Measurements from ENCODE around the gene ADGRV1.
"Not testable (repeated sequence)": the region's sequence is repeated elsewhere in the genome, so short reads cannot be mapped to it uniquely, and the experiment has no call there.

The ADGRV1 gene

DNA sequence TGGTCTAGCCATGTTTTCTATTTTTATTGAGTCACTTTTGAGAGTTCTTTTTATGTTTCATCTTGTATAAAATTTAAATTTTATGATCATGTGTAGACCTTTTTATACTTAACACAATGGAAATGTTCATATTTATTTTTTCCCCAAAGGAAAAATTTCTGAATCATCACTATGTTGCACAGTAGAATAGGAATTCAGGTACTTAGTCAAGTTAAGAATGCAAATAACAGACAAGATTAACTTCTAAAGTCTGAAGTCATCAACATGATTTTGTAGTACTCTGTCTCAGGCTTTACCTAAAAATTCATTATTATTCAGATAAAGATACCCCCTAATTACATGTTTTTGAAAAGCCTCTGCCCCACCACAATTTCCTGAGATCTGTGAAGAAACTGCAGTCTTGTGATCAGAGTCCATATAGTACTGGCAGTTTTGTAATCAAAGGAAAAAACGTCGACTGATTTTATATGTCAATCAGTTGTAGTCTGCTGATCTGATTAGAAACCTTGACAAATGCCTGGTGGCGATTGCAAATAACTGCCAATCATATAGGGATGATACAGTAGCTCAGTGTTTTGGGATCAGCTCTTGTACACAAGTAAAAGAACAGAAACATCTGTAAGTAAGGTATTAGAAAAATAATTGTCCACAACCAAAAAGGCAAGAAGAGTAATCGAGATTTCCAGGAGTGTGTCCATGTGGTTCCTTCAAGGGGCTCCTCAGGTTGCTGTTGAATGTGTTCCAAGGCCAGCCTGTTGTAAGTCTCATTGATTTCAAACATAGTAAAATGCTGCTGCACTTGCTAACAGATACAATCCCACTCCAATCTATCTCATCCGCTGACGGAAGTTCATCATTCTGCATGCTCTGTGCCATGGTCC is 472.2 kb downstream of the ADGRV1 start:
- DNase-seq (ENCODE audit: low read depth in 2 of 2), result no peak

- DNase-seq (ENCODE audit: low read depth in 2 of 2), result no peak
These were observed 472.8 kb downstream of the ADGRV1 start for GRCh38 chr5:91031402-91031752.

- DNase-seq (ENCODE audit: low read depth in 2 of 2), result no peak
These were observed 473.5 kb downstream of the ADGRV1 start for GRCh38 chr5:91032125-91032524.

- DNase-seq (ENCODE audit: low read depth in 2 of 2), result no peak
These were observed 474.8 kb downstream of the ADGRV1 start for GRCh38 chr5:91033370-91033769.

DNA sequence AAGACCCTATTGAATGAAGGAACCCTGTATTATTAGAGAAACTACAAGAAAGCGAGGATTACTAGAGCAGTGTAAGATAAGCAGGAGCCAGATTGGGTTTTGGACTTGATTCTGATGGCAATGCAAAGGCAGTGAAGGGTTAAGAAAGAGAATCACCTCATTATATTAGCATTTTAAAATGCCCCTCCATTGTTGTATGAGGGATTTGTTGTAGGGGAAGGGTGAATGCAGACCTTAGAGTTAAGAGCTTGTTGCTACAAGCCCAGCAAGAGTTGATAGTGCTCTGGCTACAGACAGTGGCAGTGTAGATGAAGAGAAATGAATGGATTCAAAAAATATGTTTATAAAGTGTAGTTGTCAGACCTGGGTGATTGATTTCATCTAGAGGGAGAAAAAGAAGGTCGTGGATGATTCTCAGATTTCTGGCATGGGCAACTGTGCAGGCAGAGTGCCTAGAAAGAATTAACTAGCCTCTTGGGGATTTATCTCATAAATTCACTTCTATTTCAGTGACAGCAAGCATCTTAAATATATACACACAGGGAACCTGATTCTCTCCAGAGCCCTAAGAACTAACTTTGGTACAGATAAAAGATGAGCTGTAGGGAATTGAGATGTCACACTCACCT is 479.7 kb downstream of the ADGRV1 start:
- DNase-seq (ENCODE audit: low read depth in 2 of 2), result no peak

- not testable (repeated sequence) for DNase-seq (ENCODE audit: low read depth in 2 of 2)
These were observed 482.5 kb downstream of the ADGRV1 start for GRCh38 chr5:91041132-91041531.

GRCh38 chr5:91042247-91042935 is 483.8 kb downstream of the ADGRV1 start:
- DNase-seq (ENCODE audit: low read depth in 2 of 2), result no peak

DNA sequence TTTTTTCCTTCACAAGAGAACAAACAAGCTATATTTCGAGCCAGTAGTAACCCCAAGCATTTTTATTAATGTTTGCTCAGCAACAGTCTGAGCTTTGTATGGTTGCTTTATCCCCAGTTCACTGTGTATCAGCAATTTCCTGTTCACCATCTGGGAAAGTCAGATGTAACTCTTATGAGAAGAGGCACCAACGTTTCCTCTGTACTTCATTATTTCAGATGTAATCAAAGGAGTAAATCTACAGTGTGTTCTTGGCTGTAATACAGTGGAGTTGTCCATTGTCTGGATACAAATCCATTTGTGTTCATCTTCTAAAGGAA is 484.3 kb downstream of the ADGRV1 start:
- no peak for DNase-seq (ENCODE audit: low read depth in 2 of 2)

GRCh38 chr5:91048073-91048472 is 489.5 kb downstream of the ADGRV1 start:
- DNase-seq (ENCODE audit: low read depth in 2 of 2), result no peak

GRCh38 chr5:91049112-91049511 is 490.5 kb downstream of the ADGRV1 start:
- no peak for DNase-seq (ENCODE audit: low read depth in 2 of 2)

GRCh38 chr5:91049800-91050199 is 491.2 kb downstream of the ADGRV1 start:
- no peak for DNase-seq (ENCODE audit: low read depth in 2 of 2)

DNA sequence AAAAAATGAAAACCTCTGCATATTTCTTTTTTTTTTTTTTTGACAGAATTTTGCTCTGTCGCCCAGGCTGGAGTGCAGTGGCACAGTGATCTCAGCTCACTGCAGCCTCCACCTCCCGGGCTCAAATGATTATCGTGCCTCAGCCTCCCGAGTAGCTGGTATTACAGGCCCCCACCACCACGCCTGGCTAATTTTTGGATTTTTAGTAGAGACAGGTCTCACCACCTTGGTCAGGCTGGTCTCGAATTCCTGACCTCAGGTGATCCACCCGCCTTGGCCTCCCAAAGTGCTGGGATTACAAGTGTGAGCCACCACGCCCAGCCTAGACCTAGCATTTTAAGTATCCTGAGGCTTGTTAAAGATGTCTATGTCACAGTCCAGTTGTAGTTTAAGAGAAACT is 493.8 kb downstream of the ADGRV1 start:
- DNase-seq (ENCODE audit: low read depth in 2 of 2), result not testable (repeated sequence)

DNA sequence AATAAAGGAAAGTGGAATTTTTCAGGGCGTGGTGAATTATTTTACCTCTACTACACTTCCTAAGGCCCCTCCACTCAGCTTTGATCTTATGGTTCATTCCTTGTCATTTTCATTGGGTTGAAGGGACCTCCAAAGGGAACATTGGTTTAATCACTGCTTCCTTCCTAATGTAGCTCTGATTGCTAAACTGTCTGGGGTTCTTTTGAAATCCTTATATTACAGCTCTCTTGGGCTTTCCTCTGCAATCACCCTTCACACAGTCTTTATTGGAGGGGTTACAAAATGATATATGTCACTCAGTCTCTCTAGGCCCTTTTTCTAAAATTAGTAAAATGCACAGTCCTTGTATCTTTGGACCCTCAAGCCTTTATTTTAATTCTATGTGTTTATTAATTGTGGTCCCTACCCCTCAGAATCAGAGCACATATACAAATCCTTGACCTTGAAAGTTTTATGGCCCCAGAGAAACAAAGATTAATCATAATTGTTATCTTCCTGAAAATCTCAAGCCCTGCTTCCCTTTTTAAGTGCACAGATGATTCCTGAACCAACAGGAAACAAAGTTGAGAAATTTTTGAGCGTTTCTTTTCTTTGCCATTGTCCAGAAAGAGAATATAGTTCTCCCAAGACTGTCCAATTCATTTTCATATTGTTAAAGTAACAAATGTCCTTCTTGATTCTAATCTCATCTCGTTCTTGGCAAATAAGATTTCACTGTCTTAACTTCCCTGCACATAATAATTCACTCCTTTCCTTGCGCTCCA is 494.6 kb downstream of the ADGRV1 start:
- no peak for DNase-seq (ENCODE audit: low read depth in 2 of 2)

DNA sequence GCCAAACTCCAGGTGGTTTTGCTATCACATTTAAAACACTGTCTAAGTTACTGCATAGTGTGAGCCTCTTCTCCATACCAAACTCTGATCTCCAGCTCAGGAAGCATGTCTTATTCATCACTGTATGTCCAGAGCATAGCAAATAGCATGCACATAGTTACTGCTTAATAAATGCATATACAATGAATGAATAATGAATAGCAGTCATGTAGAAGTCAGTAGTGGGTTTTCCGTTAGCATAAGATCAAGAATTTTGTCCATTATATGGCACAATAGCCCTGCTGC is 495.1 kb downstream of the ADGRV1 start:
- DNase-seq (ENCODE audit: low read depth in 2 of 2), result no peak

- DNase-seq (ENCODE audit: low read depth in 2 of 2), result no peak
These were observed 499.6 kb downstream of the ADGRV1 start for GRCh38 chr5:91058155-91058554.

- no peak for DNase-seq (ENCODE audit: low read depth in 2 of 2)
These were observed 500.0 kb downstream of the ADGRV1 start for GRCh38 chr5:91058575-91058974.

GRCh38 chr5:91059409-91059808 is 500.8 kb downstream of the ADGRV1 start:
- DNase-seq (ENCODE audit: low read depth in 2 of 2), result no peak

DNA sequence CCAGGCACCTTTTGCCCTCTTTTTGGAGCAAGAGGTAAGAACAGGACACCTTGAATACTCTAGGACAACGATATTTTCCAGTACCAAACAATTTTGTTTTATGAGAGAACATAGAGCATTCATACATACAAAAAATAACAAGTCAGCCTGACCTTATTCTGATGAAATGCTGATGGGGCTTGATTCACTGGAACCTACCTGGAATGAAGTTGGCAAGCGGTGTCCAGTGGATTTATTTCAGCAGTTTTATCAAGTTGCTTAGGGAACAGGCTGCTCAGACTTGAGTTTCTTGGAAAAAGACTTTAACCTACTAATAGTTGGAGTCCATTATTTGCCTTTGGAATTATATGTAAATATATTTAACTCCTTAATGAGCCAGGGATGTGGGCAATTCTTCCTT is 502.5 kb downstream of the ADGRV1 start:
- DNase-seq (ENCODE audit: low read depth in 2 of 2), result no peak

DNA sequence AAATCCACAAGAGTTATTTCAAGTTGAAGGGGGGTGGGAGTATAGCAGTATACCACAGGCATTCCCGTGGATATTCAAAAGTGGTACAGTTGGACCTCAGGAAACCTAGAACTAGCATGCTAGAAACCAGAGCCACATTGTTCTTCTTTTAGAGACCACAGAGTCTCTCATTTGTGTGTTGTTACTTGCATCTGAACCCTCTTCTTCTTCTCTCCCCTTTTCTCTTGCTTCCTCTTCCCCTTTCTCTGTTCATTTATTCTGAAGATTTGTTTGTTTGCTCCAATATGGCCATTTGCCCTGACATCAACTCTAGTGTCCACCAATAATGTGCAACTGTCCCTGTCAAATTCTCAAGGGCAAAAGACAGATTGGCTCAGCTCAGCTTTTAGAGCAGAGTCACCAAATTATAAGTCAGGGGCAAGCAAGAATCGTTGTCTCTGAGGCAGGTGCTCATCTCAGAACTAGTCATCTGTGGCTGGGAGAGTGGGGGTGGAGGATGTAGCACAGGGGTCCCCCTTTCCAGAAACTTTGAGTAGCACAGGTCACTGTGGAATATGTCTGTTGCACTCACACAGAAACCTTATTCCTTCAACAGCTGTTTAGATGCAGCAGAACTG is 503.5 kb downstream of the ADGRV1 start:
- no peak for DNase-seq (ENCODE audit: low read depth in 2 of 2)

DNA sequence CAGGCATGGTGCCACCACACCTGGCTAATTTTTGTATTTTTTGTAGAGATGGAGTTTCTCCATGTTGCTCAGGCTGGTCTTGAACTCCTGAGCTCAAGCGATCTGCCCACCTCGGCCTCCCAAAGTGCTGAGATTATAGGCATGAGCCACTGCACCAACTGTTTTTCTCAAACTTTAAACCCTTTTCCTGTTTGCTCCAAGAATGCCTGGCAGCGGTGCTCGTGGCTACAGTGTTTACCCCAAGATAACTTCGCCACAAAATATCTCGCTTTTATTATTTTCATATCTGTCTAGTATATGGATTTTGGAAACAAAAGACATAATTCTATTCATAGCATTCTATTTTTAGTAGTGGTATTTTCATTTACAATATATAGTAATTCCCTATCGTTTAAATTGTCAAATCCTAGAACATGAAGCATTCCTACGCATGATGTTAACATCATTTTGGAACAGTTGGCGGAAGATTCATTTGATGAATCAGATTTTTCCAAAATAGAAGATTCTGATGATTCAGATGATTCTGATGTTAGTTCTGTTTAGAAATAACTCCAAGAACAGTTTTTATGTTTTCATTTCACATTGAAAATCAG is 504.6 kb downstream of the ADGRV1 start:
- DNase-seq (ENCODE audit: low read depth in 2 of 2), result not testable (repeated sequence)

GRCh38 chr5:91065496-91065895 is 506.9 kb downstream of the ADGRV1 start:
- no peak for DNase-seq (ENCODE audit: low read depth in 2 of 2)

DNA sequence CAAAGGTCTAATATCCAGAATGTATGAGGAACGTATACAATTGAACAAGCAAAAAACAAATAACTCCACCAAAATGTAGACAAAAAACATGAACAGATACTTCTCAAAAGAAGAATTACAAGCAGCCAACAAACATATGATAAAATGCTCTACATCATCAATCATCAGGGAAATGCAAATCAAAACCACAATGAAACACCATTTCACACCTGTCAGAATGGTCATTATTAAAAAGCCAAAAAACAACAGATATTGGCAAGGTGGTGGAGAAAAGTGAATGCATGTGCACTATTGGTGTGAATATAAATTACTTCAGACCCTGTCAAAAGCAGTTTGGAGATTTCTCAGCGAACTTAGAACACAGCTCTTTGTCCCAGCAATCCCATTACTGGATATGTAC is 510.8 kb downstream of the ADGRV1 start:
- DNase-seq (ENCODE audit: low read depth in 2 of 2), result no peak
